ENCODE measurements around the gene PREX1. TPM values are rescaled to one million over a fixed set of nuclear protein-coding genes. Genes with fewer than 3 reads are reported as not detected.

The PREX1 gene
- total and polyA plus RNA-seq, 9 donors = 3.8 to 13.6 (median 6.7) TPM

GRCh38 chr20:48629069-48629959 lies 198.5 kb downstream of the PREX1 start:
- Histone ChIP-seq H3K4me1 (ENCODE audit: insufficient read depth) (peaks cover 3% of the 10 kb centered on the region), H3K4me3 (no peak overlapping the region), H3K27me3 (no peaks in the 10 kb centered on the region), H3K36me3 (no peaks in the 10 kb centered on the region), H3K27ac (no peak overlapping the region), H3K9me3 (no peaks in the 10 kb centered on the region)
- intact Hi-C loops (cut with DNase I) = loop anchor here in 2 of 4 donors (10.0 kb wide), 1 partner anchor 435 kb away; no protein-coding TSS in a partner anchor
- TF ChIP-seq EP300 (IDR thresholded peaks at IDR 0.05) (no peak), POLR2A (IDR thresholded peaks at IDR 0.05) (no peak)
- TF ChIP-seq, protein P1, sequence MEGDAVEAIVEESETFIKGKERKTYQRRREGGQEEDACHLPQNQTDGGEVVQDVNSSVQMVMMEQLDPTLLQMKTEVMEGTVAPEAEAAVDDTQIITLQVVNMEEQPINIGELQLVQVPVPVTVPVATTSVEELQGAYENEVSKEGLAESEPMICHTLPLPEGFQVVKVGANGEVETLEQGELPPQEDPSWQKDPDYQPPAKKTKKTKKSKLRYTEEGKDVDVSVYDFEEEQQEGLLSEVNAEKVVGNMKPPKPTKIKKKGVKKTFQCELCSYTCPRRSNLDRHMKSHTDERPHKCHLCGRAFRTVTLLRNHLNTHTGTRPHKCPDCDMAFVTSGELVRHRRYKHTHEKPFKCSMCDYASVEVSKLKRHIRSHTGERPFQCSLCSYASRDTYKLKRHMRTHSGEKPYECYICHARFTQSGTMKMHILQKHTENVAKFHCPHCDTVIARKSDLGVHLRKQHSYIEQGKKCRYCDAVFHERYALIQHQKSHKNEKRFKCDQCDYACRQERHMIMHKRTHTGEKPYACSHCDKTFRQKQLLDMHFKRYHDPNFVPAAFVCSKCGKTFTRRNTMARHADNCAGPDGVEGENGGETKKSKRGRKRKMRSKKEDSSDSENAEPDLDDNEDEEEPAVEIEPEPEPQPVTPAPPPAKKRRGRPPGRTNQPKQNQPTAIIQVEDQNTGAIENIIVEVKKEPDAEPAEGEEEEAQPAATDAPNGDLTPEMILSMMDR (IDR thresholded peaks at IDR 0.05) = no peak
- WGBS, 3 donors = 80 to 84% (median 82%) methylated on average over 14 to 15 of the region's 15 CpGs
- no peak for DNase-seq

GRCh38 chr20:48627737-48628128 lies 200.1 kb downstream of the PREX1 start:
- TF ChIP-seq EP300 (IDR thresholded peaks at IDR 0.05) = no peak
- TF ChIP-seq, protein P1 (IDR thresholded peaks at IDR 0.05) = no peak
- no peak for TF ChIP-seq POLR2A (IDR thresholded peaks at IDR 0.05)
- peak; percentile 32 to 58 (median 50) for DNase-seq
- intact Hi-C loops (cut with DNase I) = loop anchor here in 2 of 4 donors (10.0 kb wide), 1 partner anchor 433 kb away; no protein-coding TSS in a partner anchor
- Histone ChIP-seq H3K4me1 (ENCODE audit: insufficient read depth) (peaks cover 3% of the 10 kb centered on the region), H3K9me3 (no peaks in the 10 kb centered on the region), H3K4me3 (no peak overlapping the region), H3K36me3 (no peaks in the 10 kb centered on the region), H3K27me3 (no peaks in the 10 kb centered on the region), H3K27ac (no peak overlapping the region)
- WGBS, 3 donors = 81 to 86% (median 86%) methylated on average over 16 of the region's 16 CpGs

GRCh38 chr20:48626938-48627736 lies 200.7 kb downstream of the PREX1 start:
- 75 to 78% (median 75%) methylated on average over 17 to 18 of the region's 18 CpGs for WGBS, 3 donors
- no peak for DNase-seq
- Histone ChIP-seq H3K9me3 (no peaks in the 10 kb centered on the region), H3K36me3 (no peaks in the 10 kb centered on the region), H3K27me3 (no peaks in the 10 kb centered on the region), H3K27ac (no peak overlapping the region), H3K4me3 (no peak overlapping the region), H3K4me1 (ENCODE audit: insufficient read depth) (peaks cover 3% of the 10 kb centered on the region)
- TF ChIP-seq POLR2A (IDR thresholded peaks at IDR 0.05) = no peak
- TF ChIP-seq, protein P1 (IDR thresholded peaks at IDR 0.05) = no peak
- TF ChIP-seq EP300 (IDR thresholded peaks at IDR 0.05) = no peak
- intact Hi-C loops (cut with DNase I) = loop anchor here in 2 of 4 donors (10.0 kb wide), 1 partner anchor 432 kb away; no protein-coding TSS in a partner anchor

DNA sequence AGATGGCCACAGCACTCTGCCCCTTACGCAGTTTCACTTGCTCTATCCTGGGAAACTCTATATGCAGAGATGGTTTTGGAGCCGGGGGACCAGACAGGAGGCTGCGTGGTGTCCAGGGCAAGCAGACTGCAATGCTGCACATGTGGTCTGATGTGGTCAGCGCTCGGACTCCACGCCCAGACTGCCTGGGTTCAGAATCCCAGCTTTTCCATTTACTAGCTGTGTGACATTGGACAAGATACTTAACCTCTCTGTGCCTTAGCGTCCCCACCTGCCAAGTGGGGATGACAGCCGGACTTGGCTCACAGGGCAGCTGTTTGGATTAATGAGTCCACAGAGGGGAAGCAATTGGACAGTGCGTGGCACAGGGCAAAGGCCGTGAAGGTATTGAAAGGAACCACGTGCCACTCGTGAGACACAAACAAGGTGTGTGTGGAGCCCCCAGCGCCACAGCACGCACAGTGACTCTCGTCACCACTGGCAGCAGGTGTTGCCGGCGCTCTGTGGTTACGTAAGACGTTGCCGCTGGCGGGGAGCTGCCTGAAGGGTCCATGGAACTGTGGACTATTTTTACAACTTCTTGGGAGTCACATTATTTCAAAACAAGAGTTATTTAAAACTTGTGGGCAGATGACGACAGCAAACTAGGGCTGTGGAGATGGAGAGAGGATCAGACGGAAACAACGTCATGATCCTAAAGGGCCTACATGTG lies 201.4 kb downstream of the PREX1 start:
- TF ChIP-seq, protein P1 (IDR thresholded peaks at IDR 0.05) = no peak
- TF ChIP-seq EP300 (IDR thresholded peaks at IDR 0.05) = no peak
- TF ChIP-seq POLR2A (IDR thresholded peaks at IDR 0.05) = no peak
- peak in 4 of 5 donors; percentile 42 to 57 (median 51) for DNase-seq
- Histone ChIP-seq H3K36me3 (no peaks in the 10 kb centered on the region), H3K9me3 (no peaks in the 10 kb centered on the region), H3K4me1 (ENCODE audit: insufficient read depth) (peaks cover 4% of the 10 kb centered on the region), H3K27me3 (no peaks in the 10 kb centered on the region), H3K27ac (no peak overlapping the region), H3K4me3 (no peak overlapping the region)
- intact Hi-C loops (cut with DNase I) = loop anchor here in 2 of 4 donors (10.0 kb wide), 1 partner anchor 432 kb away; no protein-coding TSS in a partner anchor
- 65 to 75% (median 66%) methylated on average over 24 of the region's 24 CpGs for WGBS, 3 donors

Measured in ovary (tissue), 9 donors.